GM23338 (cell line): ENCODE measurements around the gene FBXW2. TPM values are rescaled to one million over a fixed set of nuclear protein-coding genes. Genes with fewer than 3 reads are reported as not detected.

Experiments
- ATAC-seq: fragments of 200-7000 bp; cut with Tn5 transposase; 3 replicates; pipeline ENCODE4 v1.9.1; 2020
- DNase-seq: peaks from one replicate; pipeline ENCODE4 v3.0.0-alpha.2; 2015; ENCODE audit warnings: low spot score
- H2AFZ ChIP-seq: fragments of 200-600 bp; sonication (generic); 2 replicates; pipeline ENCODE4 v1.8.0; 2016; ENCODE audit warnings: antibody characterized with exemption, mild to moderate bottlenecking, moderate library complexity
- H3F3A ChIP-seq: fragments of 200-600 bp; sonication (generic); replicated peaks from 2 replicates; pipeline ENCODE4 v1.8.0; 2017; ENCODE audit warnings: antibody characterized with exemption, mixed run types, low read depth
- H3K27ac ChIP-seq: fragments of 200-600 bp; sonication (generic); 2 replicates; pipeline ENCODE4 v1.6.1; 2016; ENCODE audit warnings: low read depth
- H3K27me3 ChIP-seq: fragments of 200-600 bp; sonication (generic); 2 replicates; pipeline ENCODE4 v1.8.0; 2016; ENCODE audit warnings: mild to moderate bottlenecking, mixed run types, moderate library complexity; ENCODE audit not compliant: insufficient read depth
- H3K36me3 ChIP-seq: fragments of 200-600 bp; sonication (generic); 2 replicates; pipeline ENCODE4 v1.8.0; 2016; ENCODE audit warnings: mild to moderate bottlenecking; ENCODE audit not compliant: insufficient read depth
- H3K4me1 ChIP-seq: fragments of 200-600 bp; sonication (generic); 2 replicates; pipeline ENCODE4 v1.8.0; 2016; ENCODE audit warnings: mild to moderate bottlenecking, moderate library complexity; ENCODE audit not compliant: insufficient read depth
- H3K4me2 ChIP-seq: fragments of 200-600 bp; sonication (generic); 2 replicates; pipeline ENCODE4 v1.7.1; 2017; ENCODE audit warnings: mixed run types
- H3K4me3 ChIP-seq: fragments of 200-600 bp; sonication (generic); 2 replicates; pipeline ENCODE4 v1.6.1; 2016; ENCODE audit warnings: mixed run types
- H3K79me2 ChIP-seq: fragments of 200-600 bp; sonication (generic); replicated peaks from 2 replicates; pipeline ENCODE4 v1.8.0; 2017; ENCODE audit warnings: mild to moderate bottlenecking; ENCODE audit not compliant: insufficient read depth
- H3K9me2 ChIP-seq: fragments of 200-600 bp; sonication (generic); 2 replicates; pipeline ENCODE4 v1.8.0; 2017; ENCODE audit not compliant: insufficient read depth
- H4K20me1 ChIP-seq: fragments of 200-600 bp; sonication (generic); replicated peaks from 2 replicates; pipeline ENCODE4 v1.8.0; 2017; ENCODE audit warnings: mild to moderate bottlenecking; ENCODE audit not compliant: insufficient read depth
- H3K27ac Mint-ChIP-seq: 2 replicates; pipeline ENCODE4 v1.8.0; 2020; ENCODE audit warnings: inconsistent platforms, mild to moderate bottlenecking, moderate library complexity, mixed read lengths
- H3K27me3 Mint-ChIP-seq: 3 replicates; pipeline ENCODE4 v1.8.0; 2022; ENCODE audit warnings: low read depth, mild to moderate bottlenecking, moderate library complexity, mixed read lengths, inconsistent platforms; ENCODE audit not compliant: insufficient read depth, poor library complexity
- H3K36me3 Mint-ChIP-seq: 3 replicates; pipeline ENCODE4 v1.8.0; 2021; ENCODE audit warnings: low read depth, mild to moderate bottlenecking, inconsistent platforms, moderate library complexity, mixed read lengths
- H3K4me1 Mint-ChIP-seq: 3 replicates; pipeline ENCODE4 v1.8.0; 2020; ENCODE audit warnings: mild to moderate bottlenecking, inconsistent platforms, mixed read lengths
- H3K4me3 Mint-ChIP-seq: 3 replicates; pipeline ENCODE4 v1.8.0; 2021; ENCODE audit warnings: moderate library complexity, mild to moderate bottlenecking, inconsistent platforms, mixed read lengths
- H3K9me3 Mint-ChIP-seq: 3 replicates; pipeline ENCODE4 v1.8.0; 2020; ENCODE audit warnings: moderate library complexity, mild to moderate bottlenecking, inconsistent platforms, mixed read lengths
- EZH2 ChIP-seq: fragments of 200-600 bp; sonication (generic); IDR thresholded peaks from one replicate; pipeline ENCODE4 v1.8.0; 2017; ENCODE audit warnings: antibody characterized with exemption, mild to moderate bottlenecking, low read depth; ENCODE audit not compliant: unreplicated experiment
- EZH2phosphoT487 ChIP-seq: fragments of 200-600 bp; sonication (generic); IDR thresholded peaks from one replicate; pipeline ENCODE4 v1.8.1; 2018; ENCODE audit warnings: antibody characterized with exemption; ENCODE audit not compliant: unreplicated experiment
- STAT1 ChIP-seq: IDR thresholded peaks from one replicate; pipeline ENCODE4 v1.6.1; 2016; ENCODE audit warnings: antibody characterized with exemption; ENCODE audit not compliant: unreplicated experiment
- polyA plus RNA-seq: library from polyadenylated mRNA; unstranded; fragments of >200 nt; fragmentation: Nextera tagmentation; extraction: Ambion mirVana; gene quantifications from 2 replicates; pipeline ENCODE4 v1.2.1, GENCODE V29; 2016
- total RNA-seq: library from RNA; depleted of rRNA; stranded (reverse); fragments of >200 nt; shearing (Covaris generic); gene quantifications from 2 replicates; pipeline ENCODE4 v1.2.3, GENCODE V29; 2014
- TF ChIP-seq, protein P1 (sequence below): fragments of 250-450 bp; sonication (Bioruptor Pico); IDR thresholded peaks from 2 replicates; pipeline ENCODE4 v1.5.0; 2020; ENCODE audit warnings: mild to moderate bottlenecking, moderate library complexity
- TF ChIP-seq, protein P2 (sequence below): IDR thresholded peaks from one replicate; pipeline ENCODE4 v1.6.1; 2018; ENCODE audit warnings: antibody characterized with exemption; ENCODE audit not compliant: unreplicated experiment

Gene FBXW2
- total and polyA plus RNA-seq, 2 experiments from 2014 or later: 10.0 to 55.2 TPM

DNA sequence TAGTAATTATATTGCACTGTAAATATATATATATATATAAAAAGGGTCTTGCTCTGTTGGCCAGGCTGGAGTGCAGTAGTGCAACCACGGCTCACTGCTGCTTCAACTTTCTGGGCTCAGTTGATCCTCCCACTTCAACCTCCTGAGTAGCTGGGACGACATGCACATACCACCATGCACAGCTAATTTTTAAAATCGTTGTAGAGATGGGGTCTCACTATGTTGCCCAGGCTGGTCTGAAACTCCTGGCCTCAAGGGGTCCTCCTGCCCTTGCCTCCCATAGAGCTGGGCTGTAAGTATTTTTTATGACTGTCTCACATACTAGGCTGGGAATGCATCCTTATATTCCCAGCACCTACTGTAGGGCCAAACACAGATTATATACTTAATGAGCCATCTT, 37.6 kb upstream of the FBXW2 start:
- Histone ChIP-seq H3K4me2 (no peak overlapping the region), H3K27ac (no peak overlapping the region), H3F3A (no peaks in the 10 kb centered on the region; the same call in 1 of the 2 replicates), H3K9me2 (no peaks in the 10 kb centered on the region), H3K27me3 (no peaks in the 10 kb centered on the region), H3K79me2 (peaks cover 13% of the 10 kb centered on the region), H2AFZ (no peak overlapping the region), H3K36me3 (peaks cover 47% of the 10 kb centered on the region), H4K20me1 (peaks cover 18% of the 10 kb centered on the region; the same call in 1 of the 2 replicates), H3K4me1 (peaks cover 6% of the 10 kb centered on the region; the same call in 1 of the 2 replicates), H3K4me3 (no peak overlapping the region)
- TF ChIP-seq STAT1 (no peak), EZH2phosphoT487 (no peak), EZH2 (no peak)
- TF ChIP-seq, protein P1, sequence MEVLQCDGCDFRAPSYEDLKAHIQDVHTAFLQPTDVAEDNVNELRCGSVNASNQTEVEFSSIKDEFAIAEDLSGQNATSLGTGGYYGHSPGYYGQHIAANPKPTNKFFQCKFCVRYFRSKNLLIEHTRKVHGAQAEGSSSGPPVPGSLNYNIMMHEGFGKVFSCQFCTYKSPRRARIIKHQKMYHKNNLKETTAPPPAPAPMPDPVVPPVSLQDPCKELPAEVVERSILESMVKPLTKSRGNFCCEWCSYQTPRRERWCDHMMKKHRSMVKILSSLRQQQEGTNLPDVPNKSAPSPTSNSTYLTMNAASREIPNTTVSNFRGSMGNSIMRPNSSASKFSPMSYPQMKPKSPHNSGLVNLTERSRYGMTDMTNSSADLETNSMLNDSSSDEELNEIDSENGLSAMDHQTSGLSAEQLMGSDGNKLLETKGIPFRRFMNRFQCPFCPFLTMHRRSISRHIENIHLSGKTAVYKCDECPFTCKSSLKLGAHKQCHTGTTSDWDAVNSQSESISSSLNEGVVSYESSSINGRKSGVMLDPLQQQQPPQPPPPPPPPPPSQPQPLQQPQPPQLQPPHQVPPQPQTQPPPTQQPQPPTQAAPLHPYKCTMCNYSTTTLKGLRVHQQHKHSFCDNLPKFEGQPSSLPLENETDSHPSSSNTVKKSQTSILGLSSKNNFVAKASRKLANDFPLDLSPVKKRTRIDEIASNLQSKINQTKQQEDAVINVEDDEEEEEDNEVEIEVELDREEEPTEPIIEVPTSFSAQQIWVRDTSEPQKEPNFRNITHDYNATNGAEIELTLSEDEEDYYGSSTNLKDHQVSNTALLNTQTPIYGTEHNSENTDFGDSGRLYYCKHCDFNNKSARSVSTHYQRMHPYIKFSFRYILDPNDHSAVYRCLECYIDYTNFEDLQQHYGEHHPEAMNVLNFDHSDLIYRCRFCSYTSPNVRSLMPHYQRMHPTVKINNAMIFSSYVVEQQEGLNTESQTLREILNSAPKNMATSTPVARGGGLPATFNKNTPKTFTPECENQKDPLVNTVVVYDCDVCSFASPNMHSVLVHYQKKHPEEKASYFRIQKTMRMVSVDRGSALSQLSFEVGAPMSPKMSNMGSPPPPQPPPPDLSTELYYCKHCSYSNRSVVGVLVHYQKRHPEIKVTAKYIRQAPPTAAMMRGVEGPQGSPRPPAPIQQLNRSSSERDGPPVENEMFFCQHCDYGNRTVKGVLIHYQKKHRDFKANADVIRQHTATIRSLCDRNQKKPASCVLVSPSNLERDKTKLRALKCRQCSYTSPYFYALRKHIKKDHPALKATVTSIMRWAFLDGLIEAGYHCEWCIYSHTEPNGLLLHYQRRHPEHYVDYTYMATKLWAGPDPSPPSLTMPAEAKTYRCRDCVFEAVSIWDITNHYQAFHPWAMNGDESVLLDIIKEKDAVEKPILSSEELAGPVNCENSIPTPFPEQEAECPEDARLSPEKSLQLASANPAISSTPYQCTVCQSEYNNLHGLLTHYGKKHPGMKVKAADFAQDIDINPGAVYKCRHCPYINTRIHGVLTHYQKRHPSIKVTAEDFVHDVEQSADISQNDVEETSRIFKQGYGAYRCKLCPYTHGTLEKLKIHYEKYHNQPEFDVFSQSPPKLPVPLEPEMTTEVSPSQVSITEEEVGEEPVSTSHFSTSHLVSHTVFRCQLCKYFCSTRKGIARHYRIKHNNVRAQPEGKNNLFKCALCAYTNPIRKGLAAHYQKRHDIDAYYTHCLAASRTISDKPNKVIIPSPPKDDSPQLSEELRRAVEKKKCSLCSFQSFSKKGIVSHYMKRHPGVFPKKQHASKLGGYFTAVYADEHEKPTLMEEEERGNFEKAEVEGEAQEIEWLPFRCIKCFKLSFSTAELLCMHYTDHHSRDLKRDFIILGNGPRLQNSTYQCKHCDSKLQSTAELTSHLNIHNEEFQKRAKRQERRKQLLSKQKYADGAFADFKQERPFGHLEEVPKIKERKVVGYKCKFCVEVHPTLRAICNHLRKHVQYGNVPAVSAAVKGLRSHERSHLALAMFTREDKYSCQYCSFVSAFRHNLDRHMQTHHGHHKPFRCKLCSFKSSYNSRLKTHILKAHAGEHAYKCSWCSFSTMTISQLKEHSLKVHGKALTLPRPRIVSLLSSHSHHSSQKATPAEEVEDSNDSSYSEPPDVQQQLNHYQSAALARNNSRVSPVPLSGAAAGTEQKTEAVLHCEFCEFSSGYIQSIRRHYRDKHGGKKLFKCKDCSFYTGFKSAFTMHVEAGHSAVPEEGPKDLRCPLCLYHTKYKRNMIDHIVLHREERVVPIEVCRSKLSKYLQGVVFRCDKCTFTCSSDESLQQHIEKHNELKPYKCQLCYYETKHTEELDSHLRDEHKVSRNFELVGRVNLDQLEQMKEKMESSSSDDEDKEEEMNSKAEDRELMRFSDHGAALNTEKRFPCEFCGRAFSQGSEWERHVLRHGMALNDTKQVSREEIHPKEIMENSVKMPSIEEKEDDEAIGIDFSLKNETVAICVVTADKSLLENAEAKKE: no peak
- TF ChIP-seq, protein P2, sequence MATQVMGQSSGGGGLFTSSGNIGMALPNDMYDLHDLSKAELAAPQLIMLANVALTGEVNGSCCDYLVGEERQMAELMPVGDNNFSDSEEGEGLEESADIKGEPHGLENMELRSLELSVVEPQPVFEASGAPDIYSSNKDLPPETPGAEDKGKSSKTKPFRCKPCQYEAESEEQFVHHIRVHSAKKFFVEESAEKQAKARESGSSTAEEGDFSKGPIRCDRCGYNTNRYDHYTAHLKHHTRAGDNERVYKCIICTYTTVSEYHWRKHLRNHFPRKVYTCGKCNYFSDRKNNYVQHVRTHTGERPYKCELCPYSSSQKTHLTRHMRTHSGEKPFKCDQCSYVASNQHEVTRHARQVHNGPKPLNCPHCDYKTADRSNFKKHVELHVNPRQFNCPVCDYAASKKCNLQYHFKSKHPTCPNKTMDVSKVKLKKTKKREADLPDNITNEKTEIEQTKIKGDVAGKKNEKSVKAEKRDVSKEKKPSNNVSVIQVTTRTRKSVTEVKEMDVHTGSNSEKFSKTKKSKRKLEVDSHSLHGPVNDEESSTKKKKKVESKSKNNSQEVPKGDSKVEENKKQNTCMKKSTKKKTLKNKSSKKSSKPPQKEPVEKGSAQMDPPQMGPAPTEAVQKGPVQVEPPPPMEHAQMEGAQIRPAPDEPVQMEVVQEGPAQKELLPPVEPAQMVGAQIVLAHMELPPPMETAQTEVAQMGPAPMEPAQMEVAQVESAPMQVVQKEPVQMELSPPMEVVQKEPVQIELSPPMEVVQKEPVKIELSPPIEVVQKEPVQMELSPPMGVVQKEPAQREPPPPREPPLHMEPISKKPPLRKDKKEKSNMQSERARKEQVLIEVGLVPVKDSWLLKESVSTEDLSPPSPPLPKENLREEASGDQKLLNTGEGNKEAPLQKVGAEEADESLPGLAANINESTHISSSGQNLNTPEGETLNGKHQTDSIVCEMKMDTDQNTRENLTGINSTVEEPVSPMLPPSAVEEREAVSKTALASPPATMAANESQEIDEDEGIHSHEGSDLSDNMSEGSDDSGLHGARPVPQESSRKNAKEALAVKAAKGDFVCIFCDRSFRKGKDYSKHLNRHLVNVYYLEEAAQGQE: no peak
- DNase-seq (no peak), ATAC-seq (no peak)
- no peaks in the 10 kb centered on the region for H3K9me3 Mint-ChIP-seq
- no peak overlapping the region for H3K4me3 Mint-ChIP-seq
- H3K4me1 Mint-ChIP-seq: peaks cover 9% of the 10 kb centered on the region; the same call in 2 of the 3 replicates
- H3K36me3 Mint-ChIP-seq: peaks cover 65% of the 10 kb centered on the region
- no peaks in the 10 kb centered on the region for H3K27me3 Mint-ChIP-seq
- H3K27ac Mint-ChIP-seq: no peak overlapping the region
